Fibroblast of skin of right quadriceps (primary cell): ENCODE measurements around the gene TRIM17.

ENCODE experiments used
- DNase-seq: peaks from one replicate; pipeline ENCODE4 v3.0.0-alpha.2; 2013

TRIM17 gene

DNA sequence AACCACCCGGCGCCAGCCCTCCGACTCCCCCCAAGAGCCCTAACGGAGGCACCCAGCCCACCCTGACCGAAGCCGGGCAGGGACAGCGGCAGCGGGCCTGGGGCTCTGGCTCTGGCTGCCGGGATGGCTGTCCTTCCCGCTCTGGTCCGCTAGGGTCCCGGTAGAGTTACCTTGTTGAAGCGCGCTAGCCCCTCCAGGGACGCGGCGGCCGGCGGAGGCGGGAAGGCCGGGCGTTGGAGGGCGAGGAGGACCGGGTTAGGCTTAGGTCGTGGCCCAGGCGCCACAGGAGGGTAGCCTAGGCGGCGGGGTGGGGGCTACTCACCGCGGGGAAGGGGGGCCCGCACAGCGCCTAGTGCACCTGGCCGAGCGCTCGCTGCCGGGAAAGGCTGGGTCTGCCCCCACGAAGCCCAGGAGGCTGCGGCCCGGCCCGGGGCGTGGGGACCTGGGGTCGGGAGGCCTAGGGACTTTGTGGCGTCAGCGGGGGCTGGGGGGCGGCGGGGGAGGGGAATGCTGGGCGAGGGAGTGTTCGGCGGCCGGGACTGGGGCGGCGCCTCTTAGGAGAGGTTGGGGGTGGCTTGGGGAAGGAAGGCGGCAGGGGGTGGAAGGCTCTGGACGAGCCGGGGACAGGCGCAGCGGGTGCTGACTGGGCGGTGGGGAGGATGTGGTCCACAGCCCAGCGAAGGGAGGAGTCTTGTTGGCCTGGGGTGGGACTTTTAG lies at the start of gene TRIM17:
Gene TRIM17 (minus strand): TSS at position 645 of the 717 bp plus-strand sequence. CDS start 1,789 bp downstream, outside the sequence.
- DNase-seq: no peak

- DNase-seq: no peak
Observed at GRCh38 chr1:228465571-228466146, 49.0 kb upstream of the TRIM17 start.

DNA sequence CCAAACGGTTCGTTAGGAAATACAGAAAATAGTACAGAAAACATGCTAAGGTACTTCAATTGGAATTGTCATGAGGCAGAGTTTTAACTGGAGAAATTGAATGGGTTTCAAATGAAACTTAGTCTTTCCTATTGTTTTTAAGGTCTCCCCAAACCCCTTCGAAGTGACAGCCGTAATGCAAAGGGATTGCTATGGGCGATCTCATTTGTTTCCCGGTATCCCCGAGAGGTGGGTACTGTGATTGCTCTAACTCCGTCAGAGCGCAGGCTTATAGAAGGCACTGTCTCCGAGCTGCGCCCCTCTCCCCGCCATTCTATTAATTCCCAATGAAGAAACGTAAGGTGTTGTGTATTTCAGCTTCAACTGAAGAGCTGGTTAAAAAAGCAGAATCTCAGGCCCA lies 48.5 kb upstream of the TRIM17 start:
- no peak for DNase-seq

GRCh38 chr1:228464487-228464983 lies 47.9 kb upstream of the TRIM17 start:
- peak; percentile 78 for DNase-seq

DNA sequence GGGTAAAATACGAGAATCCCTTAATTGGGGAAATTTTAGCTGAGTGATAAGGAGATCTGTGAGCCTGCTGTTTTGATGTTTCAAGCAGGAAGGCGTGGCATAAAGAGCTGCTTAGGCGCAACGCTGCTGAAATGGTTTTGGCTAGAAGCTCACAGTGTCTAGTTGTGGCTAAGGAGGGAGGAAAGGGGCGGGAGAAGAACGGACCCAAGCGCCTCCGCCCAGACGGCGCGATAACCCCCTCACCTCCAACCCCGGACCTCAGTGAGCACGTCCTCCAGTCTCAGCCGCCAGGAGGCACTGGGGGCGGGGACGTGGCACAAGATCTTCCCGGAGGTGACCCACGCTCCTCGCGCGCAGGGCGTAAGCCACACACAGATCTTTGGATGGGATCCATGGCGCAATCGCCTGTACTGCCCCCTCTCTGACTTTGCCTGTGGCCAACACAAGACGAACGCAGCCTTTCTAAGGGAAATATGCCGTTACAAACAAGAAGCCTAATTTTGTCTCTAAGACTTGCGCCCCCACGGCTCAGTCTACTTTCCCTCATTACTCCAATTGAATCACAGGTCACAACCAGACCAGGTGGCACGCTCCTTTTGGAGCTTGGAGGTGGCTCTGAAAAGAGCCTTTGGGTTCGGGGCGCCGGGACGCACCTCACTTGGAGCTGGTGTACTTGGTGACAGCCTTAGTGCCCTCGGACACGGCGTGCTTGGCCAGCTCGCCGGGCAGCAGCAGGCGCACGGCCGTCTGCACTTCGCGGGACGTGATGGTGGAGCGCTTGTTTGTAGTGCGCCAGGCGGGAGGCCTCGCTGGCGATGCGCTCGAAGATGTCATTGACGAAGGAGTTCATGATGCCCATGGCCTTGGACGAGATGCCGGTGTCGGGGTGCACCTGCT lies 47.1 kb upstream of the TRIM17 start:
- DNase-seq: no peak

GRCh38 chr1:228463009-228463558 lies 46.4 kb upstream of the TRIM17 start:
- no peak for DNase-seq

DNA sequence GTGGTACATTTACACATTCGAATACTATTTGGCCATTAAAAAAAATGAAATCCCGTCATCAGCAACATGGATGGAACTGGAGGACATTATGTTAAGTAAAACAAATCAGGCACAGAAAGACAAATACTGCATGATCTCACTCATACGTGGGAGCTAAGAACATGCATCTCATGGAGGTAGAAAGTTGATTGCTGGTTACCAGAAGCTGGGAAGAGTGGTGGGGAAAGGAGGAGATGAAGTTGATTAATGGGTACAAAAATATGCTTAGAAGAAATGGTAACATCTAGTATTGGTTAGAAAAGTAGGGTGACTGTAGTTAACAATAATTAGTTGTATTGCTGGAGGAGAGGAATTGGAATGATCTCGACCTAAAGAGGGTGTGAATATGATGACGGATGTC lies 45.9 kb upstream of the TRIM17 start:
- no peak for DNase-seq

DNA sequence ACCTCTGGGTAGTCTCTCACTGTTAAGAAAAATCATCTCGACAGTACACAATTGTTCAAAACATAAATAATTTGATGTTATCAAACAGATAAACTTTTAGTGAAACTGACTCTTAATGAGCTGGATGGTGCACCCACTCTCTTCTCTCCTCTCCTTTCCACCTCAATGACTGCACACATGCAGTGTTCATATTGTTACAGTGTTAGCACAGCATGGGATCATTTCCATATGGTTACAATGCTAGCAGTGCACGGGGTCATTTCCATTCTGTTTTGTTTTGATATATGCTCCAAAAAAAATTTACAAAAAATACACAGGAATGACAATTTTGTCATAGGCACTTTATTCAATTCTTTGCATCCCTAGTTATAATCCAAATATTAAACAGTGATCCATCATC lies 44.2 kb upstream of the TRIM17 start:
- DNase-seq: no peak

DNA sequence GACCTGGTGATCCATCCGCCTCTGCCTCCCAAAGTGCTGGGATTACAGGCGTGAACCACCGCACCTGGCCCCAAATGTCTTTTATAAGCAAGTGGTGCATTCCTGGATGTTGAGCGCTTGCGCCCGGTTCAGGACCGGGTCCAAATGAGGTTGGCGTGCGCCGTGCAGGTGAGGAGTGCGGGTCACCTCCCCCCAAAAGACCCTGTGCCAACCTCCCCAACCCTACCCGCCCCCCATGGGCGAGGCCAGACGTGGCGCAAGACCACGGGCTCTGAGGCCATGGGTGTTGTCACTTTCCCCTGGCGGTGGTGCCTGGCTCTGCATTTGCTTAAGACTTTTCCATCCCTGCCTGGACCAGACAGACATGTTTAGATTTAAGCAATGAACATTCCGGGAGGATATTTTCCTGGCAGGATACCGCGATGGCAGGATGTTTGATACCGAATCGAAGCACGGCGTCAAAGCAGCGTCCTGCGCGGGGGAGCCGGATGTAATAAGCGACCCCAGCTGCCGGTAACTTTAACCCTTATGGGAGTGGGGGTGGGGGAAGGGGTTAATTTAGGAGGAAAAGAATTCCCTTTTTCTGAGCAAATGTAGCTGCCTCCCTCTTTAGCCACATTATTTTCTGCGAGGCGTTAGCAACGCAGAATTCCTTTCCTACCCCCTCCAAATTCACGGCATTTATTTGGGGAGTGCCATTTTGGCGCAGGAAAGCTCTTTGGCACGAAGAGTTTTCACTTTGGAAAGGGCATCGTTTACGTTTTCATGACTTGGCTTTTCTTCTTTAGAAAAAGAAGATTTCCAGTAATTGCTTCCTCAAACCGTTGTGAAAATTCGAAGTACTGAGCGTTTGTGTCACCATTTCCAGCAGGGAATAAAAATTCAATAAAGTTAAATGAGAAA lies 42.7 kb upstream of the TRIM17 start:
- DNase-seq: peak; percentile 78

DNA sequence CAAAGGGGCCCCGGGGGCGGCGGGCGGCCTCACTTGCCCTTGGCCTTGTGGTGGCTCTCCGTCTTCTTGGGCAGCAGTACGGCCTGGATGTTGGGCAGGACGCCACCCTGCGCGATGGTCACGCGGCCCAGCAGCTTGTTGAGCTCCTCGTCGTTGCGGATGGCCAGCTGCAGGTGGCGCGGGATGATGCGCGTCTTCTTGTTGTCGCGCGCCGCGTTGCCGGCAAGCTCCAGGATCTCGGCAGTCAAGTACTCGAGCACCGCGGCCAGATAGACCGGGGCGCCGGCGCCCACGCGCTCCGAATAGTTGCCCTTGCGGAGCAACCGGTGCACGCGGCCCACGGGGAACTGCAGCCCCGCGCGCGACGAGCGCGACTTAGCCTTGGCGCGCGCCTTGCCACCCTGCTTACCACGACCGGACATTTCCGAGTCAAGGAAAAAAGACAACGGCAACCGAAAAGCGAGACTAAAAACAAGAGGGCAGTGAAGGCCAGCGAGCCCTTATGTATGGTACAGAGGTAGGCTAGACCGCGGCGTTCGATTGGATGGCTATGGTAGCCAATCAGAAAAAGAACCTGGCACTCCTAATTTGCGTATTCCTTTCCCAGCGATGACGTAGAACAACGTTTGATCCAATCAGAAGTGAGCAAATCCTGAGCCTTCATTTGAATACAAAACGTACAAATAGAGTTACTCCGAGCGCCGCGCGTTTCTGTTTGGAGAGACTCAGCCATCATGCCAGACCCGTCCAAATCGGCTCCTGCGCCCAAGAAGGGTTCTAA lies 40.9 kb upstream of the TRIM17 start:
- peak; percentile 99 for DNase-seq

DNA sequence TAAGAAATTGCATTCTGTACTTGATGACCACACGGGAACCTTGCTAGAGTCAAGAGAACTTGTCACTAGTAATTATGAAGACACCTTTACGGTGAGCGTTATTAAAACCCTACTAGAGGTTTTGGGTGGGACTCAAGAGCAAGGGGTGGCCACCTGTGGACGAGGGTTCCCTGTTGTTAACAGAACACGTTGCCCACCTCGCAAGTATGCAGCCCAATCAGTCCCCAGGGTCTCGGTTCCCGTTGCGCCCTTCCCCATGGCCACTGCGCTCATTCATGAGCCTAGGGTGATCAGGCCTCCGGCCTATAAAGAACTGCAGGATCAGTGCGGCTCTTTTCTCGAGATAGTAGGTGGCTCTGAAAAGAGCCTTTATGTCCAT lies 40.3 kb upstream of the TRIM17 start:
- no peak for DNase-seq

DNA sequence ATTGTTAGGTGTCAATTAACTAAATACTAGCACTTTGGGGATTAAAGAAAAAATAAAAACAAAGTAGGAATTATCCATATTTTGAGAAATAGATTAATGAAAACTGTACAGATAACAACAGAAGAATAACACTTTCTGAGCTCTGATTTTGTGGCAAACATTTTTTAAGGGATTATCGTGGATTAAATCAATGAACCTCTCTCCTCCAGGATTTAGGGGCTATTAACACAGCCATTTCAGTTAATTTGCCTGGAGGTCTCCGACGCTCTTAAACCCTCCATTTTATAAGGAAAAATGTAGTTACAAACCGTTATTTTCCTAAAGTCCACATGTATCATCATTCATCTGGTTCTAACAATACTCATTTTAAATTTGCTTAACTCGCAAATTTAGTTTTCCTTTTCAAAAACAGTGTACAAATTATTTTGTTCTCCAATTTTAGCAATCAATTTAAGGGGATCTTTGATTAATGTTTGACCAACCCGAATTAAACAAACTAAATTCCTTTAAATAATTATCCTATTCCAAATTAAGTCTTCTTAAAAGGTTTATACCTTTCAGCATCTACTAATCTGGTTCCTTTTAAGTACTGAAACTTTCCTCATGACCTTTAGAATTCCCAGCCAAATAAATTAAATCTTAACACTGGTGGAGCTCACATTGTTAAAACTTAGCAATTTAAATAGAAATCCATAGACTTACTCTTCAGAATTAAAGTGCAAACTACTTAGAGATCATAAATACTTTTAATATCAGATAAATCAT lies 39.8 kb upstream of the TRIM17 start:
- no peak for DNase-seq

- DNase-seq: no peak
Observed at GRCh38 chr1:228455715-228456114, 39.1 kb upstream of the TRIM17 start.

- no peak for DNase-seq
Observed at GRCh38 chr1:228454238-228454637, 37.6 kb upstream of the TRIM17 start.

GRCh38 chr1:228453614-228454013 lies 37.0 kb upstream of the TRIM17 start:
- no peak for DNase-seq

DNA sequence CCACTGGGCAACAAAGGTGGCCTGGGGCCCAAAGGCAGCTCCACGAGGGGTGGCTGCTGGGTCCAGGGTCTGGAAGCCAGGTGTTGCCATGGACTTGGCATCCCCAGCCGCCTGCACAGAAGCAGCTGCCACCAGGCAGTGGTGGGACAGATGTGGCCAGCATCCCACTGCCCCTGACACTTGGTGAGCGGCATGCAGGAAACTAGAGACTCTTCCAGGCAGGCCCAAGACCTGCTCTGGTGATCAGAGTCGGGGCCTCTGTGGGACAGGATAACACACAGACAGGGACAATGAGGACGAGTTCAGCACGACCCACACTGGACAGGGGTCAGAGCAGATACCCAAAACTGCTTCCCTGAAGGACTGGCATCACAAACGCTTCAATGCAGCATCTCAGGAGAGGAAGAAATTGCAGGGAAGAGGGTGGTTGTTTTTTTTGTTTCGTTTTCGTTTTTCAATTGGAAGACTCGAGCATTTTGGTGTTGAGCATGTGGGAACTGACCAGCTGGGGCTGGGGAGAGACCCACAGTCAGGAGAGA lies 36.4 kb upstream of the TRIM17 start:
- DNase-seq: no peak

DNA sequence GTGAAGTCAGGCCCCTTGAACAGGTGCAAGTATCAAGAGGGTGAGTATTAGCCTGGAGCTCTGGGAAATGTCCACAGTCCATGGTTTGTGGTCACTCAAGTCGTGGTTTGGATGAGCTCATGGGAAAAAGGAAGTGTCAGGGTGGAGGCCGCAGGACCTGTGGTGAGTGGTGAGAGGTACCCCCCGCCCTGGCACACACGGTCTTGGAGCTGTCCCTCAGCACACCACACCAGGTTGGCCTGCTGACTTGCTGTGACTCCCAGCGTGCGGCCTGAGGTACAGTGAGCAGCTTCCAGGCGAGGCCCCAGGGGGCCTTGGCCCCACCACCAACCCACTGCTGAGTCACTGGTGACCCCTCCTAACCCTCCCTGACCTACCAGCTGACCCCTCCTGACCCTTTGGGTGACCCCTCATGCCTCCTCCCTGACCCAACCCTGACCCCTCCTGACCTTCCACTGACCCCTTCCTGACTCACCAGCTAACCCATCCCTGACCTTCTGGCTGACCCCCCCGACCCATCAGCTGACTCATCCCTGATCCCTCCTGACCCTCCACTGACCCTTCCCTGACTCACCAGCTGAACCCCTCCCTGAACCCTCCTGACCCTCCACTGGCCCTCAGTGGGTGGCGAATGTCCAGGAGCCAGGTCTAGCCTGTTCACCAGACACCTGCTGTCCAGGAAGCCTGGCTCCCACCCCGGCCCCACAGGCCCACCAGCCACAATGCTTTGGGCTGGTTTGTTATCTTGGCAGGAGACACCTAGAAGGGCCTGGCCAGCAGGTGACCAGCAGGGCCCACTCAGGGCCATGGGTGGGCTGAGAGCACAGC lies 35.7 kb upstream of the TRIM17 start:
- DNase-seq: no peak

GRCh38 chr1:228450200-228450599 lies 33.5 kb upstream of the TRIM17 start:
- no peak for DNase-seq

- no peak for DNase-seq
Observed at GRCh38 chr1:228448372-228448771, 31.7 kb upstream of the TRIM17 start.
